BE2C (cell line): ENCODE data around the gene APLN.

Experiments
- DNase-seq: peaks from one replicate; pipeline ENCODE4 v3.0.0-alpha.2; 2020
- H3K27me3 ChIP-seq: fragments of 250-450 bp; sonication (Bioruptor Pico); 2 replicates; pipeline ENCODE4 v1.5.1; 2020; ENCODE audit warnings: mild to moderate bottlenecking
- H3K36me3 ChIP-seq: fragments of 250-450 bp; sonication (Bioruptor Pico); 2 replicates; pipeline ENCODE4 v1.5.1; 2020; ENCODE audit warnings: mild to moderate bottlenecking
- H3K4me1 ChIP-seq: fragments of 250-450 bp; sonication (Bioruptor Pico); 2 replicates; pipeline ENCODE4 v1.5.1; 2020
- H3K4me3 ChIP-seq: 2 replicates; pipeline ENCODE4 v1.5.1; 2011; ENCODE audit warnings: low read depth, low read length
- H3K9me3 ChIP-seq: fragments of 250-450 bp; sonication (Bioruptor Pico); 2 replicates; pipeline ENCODE4 v1.5.1; 2020
- TF ChIP-seq, protein P1 (sequence below): IDR thresholded peaks from 2 replicates; pipeline ENCODE4 v1.5.1; 2012; ENCODE audit warnings: mild to moderate bottlenecking, low read depth, low read length

The APLN gene

GRCh38 chrX:129652565-129653169 is 2.1 kb downstream of the APLN start:
- TF ChIP-seq, protein P1, sequence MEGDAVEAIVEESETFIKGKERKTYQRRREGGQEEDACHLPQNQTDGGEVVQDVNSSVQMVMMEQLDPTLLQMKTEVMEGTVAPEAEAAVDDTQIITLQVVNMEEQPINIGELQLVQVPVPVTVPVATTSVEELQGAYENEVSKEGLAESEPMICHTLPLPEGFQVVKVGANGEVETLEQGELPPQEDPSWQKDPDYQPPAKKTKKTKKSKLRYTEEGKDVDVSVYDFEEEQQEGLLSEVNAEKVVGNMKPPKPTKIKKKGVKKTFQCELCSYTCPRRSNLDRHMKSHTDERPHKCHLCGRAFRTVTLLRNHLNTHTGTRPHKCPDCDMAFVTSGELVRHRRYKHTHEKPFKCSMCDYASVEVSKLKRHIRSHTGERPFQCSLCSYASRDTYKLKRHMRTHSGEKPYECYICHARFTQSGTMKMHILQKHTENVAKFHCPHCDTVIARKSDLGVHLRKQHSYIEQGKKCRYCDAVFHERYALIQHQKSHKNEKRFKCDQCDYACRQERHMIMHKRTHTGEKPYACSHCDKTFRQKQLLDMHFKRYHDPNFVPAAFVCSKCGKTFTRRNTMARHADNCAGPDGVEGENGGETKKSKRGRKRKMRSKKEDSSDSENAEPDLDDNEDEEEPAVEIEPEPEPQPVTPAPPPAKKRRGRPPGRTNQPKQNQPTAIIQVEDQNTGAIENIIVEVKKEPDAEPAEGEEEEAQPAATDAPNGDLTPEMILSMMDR: no peak
- Histone ChIP-seq H3K4me1 (no peaks in the 10 kb centered on the region), H3K36me3 (no peaks in the 10 kb centered on the region), H3K27me3 (peaks cover 15% of the 10 kb centered on the region), H3K4me3 (no peak overlapping the region), H3K9me3 (no peaks in the 10 kb centered on the region)
- no peak for DNase-seq

GRCh38 chrX:129651756-129652564 is 2.8 kb downstream of the APLN start:
- DNase-seq: no peak
- TF ChIP-seq, protein P1: no peak
- Histone ChIP-seq H3K4me1 (no peaks in the 10 kb centered on the region), H3K27me3 (peaks cover 15% of the 10 kb centered on the region), H3K4me3 (no peak overlapping the region), H3K36me3 (no peaks in the 10 kb centered on the region), H3K9me3 (no peaks in the 10 kb centered on the region)

DNA sequence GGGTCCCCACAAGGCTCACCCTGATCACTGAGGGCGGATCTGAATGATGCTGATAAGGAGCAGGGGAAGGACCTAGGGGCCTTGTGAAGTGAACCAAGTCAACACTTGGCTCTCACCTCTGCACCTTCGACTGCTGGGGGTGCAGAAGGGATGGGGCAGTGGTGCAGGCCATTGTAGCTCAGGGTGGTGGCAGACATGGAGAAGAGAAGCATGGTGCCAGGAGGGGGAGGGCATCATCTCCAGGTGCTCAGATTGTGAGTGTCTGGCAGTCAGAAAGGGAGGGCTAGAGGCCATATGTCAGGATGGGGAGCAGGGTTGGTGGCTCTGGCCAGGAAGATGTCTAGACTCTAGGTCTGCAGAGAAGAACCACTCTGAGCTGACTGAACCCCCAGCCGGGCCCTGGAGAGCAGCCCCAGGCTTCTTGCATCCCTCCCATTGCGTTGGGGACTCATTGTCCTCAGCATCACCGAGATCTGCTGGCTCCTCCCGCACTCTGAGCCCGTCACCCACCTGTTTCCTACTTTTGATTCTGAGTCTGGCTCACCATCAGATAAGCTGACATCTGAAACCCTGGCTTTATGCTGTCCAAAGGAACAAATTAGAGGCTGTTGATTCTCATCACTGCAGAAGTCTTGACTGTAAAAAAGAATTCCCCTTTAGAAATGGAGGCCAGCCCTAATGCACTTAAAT is 3.8 kb downstream of the APLN start:
- Histone ChIP-seq H3K4me3 (no peak overlapping the region), H3K27me3 (peaks cover 15% of the 10 kb centered on the region), H3K4me1 (no peaks in the 10 kb centered on the region), H3K36me3 (no peaks in the 10 kb centered on the region), H3K9me3 (no peaks in the 10 kb centered on the region)
- DNase-seq: no peak
- TF ChIP-seq, protein P1: no peak

GRCh38 chrX:129650183-129650689 is 4.5 kb downstream of the APLN start:
- H3K4me1 ChIP-seq: no peaks in the 10 kb centered on the region
- H3K36me3 ChIP-seq: no peaks in the 10 kb centered on the region
- no peak for DNase-seq
- peaks cover 14% of the 10 kb centered on the region for H3K27me3 ChIP-seq
- no peaks in the 10 kb centered on the region for H3K9me3 ChIP-seq
- TF ChIP-seq, protein P1: no peak
- no peak overlapping the region for H3K4me3 ChIP-seq

DNA sequence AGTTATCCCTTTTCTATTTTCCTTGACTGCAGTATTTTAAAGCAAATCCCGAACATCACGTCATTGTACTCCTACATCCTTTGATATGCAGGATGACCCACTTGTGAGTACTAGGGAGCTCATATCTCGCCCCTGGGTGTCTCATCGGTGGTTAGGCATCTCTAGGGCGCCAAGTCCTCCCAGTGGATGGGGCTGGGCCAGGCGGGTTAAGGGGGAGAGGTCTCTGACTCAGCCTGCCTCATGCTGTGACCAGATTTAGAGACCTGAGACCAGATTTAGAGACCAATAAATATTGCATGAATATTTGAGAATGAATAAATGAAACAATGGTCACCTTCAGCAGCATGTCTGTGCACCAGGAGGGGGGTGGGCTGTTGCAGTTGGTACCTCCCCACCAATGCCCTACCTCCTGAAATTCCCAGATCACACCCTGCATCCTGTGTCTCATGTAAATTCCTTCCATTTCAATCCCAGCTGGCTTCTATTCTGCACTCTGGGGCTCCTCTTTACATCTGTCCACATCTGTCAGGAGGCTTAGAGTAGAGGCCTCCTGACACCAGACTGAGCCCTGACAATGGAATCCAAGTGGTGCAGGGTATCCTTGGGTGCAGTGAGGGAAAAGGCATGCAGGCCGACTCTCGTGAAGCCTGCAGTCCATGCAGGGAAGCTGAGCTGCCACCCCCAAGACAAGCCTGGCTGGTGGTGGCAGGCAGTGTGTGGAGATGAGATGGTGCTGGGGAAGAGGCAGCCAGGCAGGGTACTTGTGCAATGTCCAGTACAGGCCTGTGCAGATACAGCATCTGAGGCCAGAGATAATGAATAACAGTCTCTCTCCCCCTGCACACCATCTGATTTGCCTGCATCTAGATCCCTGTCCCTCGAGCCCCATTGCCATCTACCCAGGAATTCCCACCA is 5.2 kb downstream of the APLN start:
- Histone ChIP-seq H3K4me1 (no peaks in the 10 kb centered on the region), H3K9me3 (no peaks in the 10 kb centered on the region), H3K27me3 (peaks cover 7% of the 10 kb centered on the region; the same call in 1 of the 2 replicates), H3K36me3 (no peaks in the 10 kb centered on the region), H3K4me3 (no peak overlapping the region)
- TF ChIP-seq, protein P1: no peak
- no peak for DNase-seq
